Mononuclear cell (primary cell): ENCODE results near the gene RPS17. TPM values are rescaled to one million over a fixed set of nuclear protein-coding genes. Genes with fewer than 3 reads are reported as not detected.
"Not testable (repeated sequence)": the region's sequence is repeated elsewhere in the genome, so short reads cannot be mapped to it uniquely, and the experiment has no call there.

Experiments
- H3K27me3 ChIP-seq: 2 replicates; pipeline ENCODE4 v1.6.0; 2011; ENCODE audit warnings: low read length, control low read depth; ENCODE audit not compliant: insufficient read depth
- H3K4me1 ChIP-seq: 2 replicates; pipeline ENCODE4 v1.5.1; 2011; ENCODE audit warnings: mild to moderate bottlenecking, low read length, control low read depth; ENCODE audit not compliant: insufficient read depth
- H3K4me3 ChIP-seq: 2 replicates; pipeline ENCODE4 v1.5.1; 2011; ENCODE audit warnings: mild to moderate bottlenecking, low read length, moderate library complexity
- H3K9me3 ChIP-seq: 2 replicates; pipeline ENCODE4 v1.5.1; 2011; ENCODE audit warnings: low read depth, mild to moderate bottlenecking, control low read depth, low read length
- total RNA-seq: library from RNA; depleted of rRNA; stranded (reverse); fragments of >200 nt; gene quantifications from one replicate; pipeline ENCODE4 v1.2.3, GENCODE V29; 2012

The RPS17 gene
- total RNA-seq, 1 donor: 2,519 TPM

- H3K9me3 ChIP-seq, H3K4me1 ChIP-seq, H3K27me3 ChIP-seq, H3K4me3 ChIP-seq: not testable (repeated sequence)
These were observed 36.2 kb downstream of the RPS17 start for GRCh38 chr15:82504074-82504473.

DNA sequence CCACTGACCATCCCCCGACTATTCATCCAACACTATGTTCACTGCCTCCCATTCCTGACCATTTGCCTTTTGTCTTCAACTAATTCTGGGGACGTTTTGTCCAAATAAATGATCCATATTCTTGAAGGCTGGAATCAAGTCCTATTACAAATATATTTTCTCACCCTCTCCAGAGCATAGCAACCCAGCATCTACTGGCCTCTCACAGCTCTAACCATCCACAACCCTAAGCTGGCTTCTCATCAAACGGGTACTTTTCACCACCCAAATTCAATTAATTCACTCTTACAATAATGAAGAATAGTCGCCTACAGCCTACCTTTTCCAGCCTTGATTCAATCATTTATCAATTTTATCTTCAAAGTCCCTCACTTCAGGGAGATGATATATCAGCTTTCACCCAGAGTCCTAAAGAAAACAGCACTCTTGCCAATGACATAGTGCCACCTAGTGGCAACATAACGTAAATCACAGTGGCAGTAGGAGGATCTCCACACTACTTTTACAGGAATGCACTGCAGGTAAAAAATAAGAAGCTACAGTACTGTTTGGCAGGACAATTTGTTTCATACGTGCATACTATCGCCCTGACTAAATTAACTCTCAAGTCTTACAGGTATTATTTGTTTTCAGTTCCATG lies 37.4 kb downstream of the RPS17 start:
- not testable (repeated sequence) for H3K4me3 ChIP-seq, H3K9me3 ChIP-seq, H3K27me3 ChIP-seq, H3K4me1 ChIP-seq

- not testable (repeated sequence) for H3K27me3 ChIP-seq, H3K4me3 ChIP-seq, H3K9me3 ChIP-seq, H3K4me1 ChIP-seq
These were observed 39.5 kb downstream of the RPS17 start for GRCh38 chr15:82500772-82501171.

DNA sequence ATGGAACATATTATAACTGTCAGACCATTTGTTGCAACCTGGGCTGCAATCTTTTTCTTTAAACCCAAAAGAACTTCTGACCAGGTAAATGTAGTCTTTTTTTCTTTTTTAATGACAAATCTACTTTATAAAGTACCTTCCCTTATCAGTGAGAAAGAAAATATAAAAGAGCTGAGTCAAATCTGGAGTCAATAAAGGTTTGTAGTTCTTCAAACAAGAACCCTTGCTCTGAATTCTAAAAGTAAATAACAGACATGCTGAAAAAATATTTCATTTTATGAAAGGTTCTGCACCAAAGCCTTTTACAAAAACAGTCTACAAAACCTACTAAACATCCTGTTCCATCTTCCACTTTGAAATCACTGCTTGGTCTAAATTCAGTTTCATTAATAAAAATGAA lies 42.3 kb downstream of the RPS17 start:
- H3K27me3 ChIP-seq, H3K4me3 ChIP-seq, H3K4me1 ChIP-seq, H3K9me3 ChIP-seq: not testable (repeated sequence)

- not testable (repeated sequence) for H3K27me3 ChIP-seq, H3K9me3 ChIP-seq, H3K4me3 ChIP-seq, H3K4me1 ChIP-seq
These were observed 52.0 kb downstream of the RPS17 start for GRCh38 chr15:82488250-82488649.

- not testable (repeated sequence) for H3K4me1 ChIP-seq, H3K9me3 ChIP-seq, H3K27me3 ChIP-seq, H3K4me3 ChIP-seq
These were observed 53.2 kb downstream of the RPS17 start for GRCh38 chr15:82487045-82487444.

Other genes with a start within 250 kb of the RPS17 start
- 1.4 TPM for gene GOLGA6L10, start 191.0 kb downstream of the RPS17 start, total RNA-seq
- 1.7 TPM for gene GOLGA6L9, start 110.6 kb downstream of the RPS17 start, total RNA-seq
- gene CPEB1, start 106.9 kb upstream of the RPS17 start, total RNA-seq: not detected
- 0.10 TPM for gene AP3B2, start 169.4 kb upstream of the RPS17 start, total RNA-seq